ENCODE measurements around the gene TTC27.

The TTC27 gene

DNA sequence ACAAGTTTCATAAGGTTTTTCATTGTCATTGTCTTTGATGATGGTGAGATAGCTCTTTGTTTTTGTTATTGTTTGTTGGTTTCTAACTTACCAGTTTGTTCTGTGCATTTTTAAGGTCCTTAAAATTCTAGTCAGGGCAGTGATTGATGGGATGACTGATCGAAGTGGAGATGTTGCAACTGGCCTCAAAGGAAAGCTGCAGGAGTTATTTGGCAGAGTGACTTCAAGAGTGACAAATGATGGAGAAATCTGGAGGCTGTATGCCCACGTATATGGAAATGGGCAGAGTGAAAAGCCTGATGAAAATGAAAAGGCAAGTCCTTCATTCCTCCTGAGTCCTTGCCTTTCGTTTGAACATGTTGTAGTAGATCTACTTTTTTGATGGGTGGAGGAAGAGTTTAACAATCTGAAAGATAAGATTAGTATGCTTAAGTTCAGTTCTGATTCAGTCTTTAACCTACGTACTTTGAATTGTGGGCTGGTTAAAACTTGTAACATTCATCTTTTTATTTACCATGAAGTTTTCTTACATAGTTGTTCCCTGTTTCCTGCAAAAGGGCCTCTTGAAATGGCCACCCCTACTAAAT lies 183.2 kb downstream of the TTC27 start:
- ATAC-seq (replicated peaks; ENCODE audit: extremely low read depth, poor library complexity, severe bottlenecking): no peak

DNA sequence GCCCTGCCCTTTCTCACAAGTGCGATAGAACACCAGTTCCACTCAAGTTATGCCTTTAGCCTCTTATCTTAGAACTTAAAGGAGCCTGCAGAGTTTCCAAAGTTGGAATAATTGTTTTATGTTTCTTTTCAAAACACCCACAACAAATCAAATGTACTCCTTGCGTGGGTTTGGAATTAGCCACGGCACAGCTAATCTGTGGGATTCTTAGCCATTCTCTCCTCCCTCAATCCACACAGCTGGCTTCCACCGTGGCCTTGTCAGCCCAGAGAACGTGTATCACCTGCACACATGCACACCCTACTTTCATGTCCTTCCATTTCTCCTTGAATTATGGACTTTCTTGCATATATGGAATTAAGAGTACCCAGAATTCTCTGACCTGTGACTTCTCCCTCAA lies 183.8 kb downstream of the TTC27 start:
- ATAC-seq (replicated peaks; ENCODE audit: extremely low read depth, poor library complexity, severe bottlenecking): no peak
- H3K27ac Mint-ChIP-seq (ENCODE audit: low read depth): no peak overlapping the region
- H3K36me3 Mint-ChIP-seq (ENCODE audit: insufficient read depth): peaks cover 20% of the 10 kb centered on the region
- H3K27me3 Mint-ChIP-seq: no peaks in the 10 kb centered on the region
- H3K9me3 Mint-ChIP-seq: no peaks in the 10 kb centered on the region
- H3K4me1 Mint-ChIP-seq: no peaks in the 10 kb centered on the region
- no peak for DNase-seq (ENCODE audit: low spot score in 2 of 2)
- no peak overlapping the region for H3K4me3 Mint-ChIP-seq

More for the DNA sequence above, 183.2 kb downstream of the TTC27 start:
- DNase-seq (ENCODE audit: low spot score in 2 of 2): no peak
- Mint-ChIP-seq H3K4me1 (no peaks in the 10 kb centered on the region), H3K36me3 (ENCODE audit: insufficient read depth) (peaks cover 20% of the 10 kb centered on the region), H3K9me3 (no peaks in the 10 kb centered on the region), H3K27me3 (no peaks in the 10 kb centered on the region), H3K4me3 (no peak overlapping the region), H3K27ac (ENCODE audit: low read depth) (no peak overlapping the region)

DNA sequence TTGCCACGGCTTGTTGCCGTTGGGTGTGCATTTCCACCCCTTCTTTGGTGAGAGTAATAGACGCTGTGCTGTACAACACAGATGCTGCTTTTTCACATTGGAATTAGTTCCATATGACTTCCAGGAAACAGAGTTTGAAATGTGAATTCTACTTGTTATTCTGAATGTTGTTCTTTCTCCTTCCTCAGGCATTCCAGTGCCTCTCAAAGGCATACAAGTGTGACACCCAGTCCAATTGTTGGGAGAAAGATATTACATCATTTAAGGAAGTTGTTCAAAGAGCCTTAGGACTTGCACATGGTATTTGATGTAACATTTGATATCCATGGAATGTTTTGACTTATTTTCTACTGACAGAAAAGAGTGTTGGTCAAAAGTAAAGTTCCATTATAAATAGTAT lies 184.5 kb downstream of the TTC27 start:
- no peak overlapping the region for H3K4me3 Mint-ChIP-seq
- ATAC-seq (replicated peaks; ENCODE audit: extremely low read depth, poor library complexity, severe bottlenecking): no peak
- H3K4me1 Mint-ChIP-seq: no peaks in the 10 kb centered on the region
- no peak overlapping the region for H3K27ac Mint-ChIP-seq (ENCODE audit: low read depth)
- peaks cover 20% of the 10 kb centered on the region for H3K36me3 Mint-ChIP-seq (ENCODE audit: insufficient read depth)
- H3K27me3 Mint-ChIP-seq: no peaks in the 10 kb centered on the region
- no peak for DNase-seq (ENCODE audit: low spot score in 2 of 2)
- H3K9me3 Mint-ChIP-seq: no peaks in the 10 kb centered on the region

DNA sequence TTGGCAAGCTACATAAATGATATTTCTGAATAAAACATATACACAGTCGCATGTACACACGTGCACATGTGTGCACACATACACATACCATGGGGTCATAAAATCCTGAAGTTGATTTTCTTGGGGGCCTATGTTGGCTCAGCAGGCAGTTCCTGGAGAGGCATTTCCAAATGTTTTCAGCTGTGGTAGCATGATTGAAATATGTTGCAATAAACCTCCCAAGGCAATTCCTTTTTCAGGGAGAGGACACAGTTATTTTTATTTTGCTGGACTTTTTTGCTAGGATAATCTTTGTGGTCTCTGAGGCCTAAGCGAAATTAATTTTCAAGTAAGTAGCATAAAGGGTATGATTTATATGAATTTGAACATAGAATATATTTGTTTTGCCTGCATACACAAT lies 192.2 kb downstream of the TTC27 start:
- ATAC-seq (replicated peaks; ENCODE audit: extremely low read depth, poor library complexity, severe bottlenecking): no peak
- Mint-ChIP-seq H3K9me3 (no peaks in the 10 kb centered on the region), H3K27me3 (no peaks in the 10 kb centered on the region)

DNA sequence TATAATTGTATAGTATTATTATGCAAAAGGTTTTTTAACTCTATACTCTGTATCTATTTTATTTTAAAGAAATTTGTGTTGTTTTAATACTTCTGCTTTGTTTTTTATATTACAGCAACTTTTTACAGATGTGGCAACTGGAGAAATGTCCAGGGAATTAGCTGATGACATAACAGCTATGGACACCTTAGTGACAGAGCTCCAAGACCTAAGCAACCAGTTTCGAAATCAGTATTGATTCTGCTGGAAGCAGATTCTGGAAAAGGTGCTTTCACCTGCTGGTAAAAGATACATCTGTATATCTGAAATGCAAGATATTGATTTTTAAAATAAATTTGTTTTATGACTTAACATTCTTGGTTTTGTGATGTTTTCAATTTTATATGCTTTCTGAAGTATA lies 192.9 kb downstream of the TTC27 start:
- Mint-ChIP-seq H3K4me1 (no peaks in the 10 kb centered on the region), H3K36me3 (ENCODE audit: insufficient read depth) (peaks cover 4% of the 10 kb centered on the region)
- no peak for DNase-seq (ENCODE audit: low spot score in 2 of 2)

More for the DNA sequence above, 192.2 kb downstream of the TTC27 start:
- Mint-ChIP-seq H3K4me3 (no peak overlapping the region), H3K36me3 (ENCODE audit: insufficient read depth) (peaks cover 4% of the 10 kb centered on the region), H3K27ac (ENCODE audit: low read depth) (no peak overlapping the region), H3K4me1 (no peaks in the 10 kb centered on the region)
- DNase-seq (ENCODE audit: low spot score in 2 of 2): no peak

DNA sequence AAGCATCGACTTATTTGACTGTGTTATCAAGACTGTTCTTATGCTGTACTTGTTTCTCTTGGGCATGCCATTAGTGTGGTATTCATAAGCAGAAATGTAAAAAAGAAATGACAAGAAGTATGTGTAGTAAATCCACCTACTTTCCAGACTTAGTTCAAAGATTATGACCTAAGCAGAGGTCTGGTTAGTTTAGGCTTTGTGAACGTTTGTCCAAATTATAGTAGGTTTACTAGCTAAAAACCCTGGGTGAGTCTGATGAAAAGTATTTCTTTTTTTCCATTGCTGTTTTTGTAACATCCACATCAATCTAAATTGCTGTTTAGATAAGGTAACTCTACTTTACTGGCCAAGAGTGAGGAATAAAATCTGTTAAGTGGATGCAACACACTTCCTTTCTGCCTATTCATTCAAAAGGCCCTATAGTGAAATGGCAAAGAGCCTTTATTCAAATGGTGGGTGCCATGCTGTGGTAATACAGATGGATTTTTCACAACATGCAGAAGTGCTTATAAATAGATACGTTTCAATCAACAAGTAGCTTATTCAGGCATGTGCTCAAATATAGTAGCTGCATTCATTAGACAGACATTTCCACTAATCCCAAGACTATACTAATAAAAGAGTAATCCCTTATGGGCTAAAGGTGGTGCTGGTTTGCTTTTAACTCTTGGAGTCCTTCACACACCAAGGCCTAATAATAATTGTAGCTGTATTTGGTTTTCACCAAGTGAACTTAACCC lies 196.4 kb downstream of the TTC27 start:
- H3K27ac Mint-ChIP-seq (ENCODE audit: low read depth): no peak overlapping the region
- H3K9me3 Mint-ChIP-seq: peaks cover 5% of the 10 kb centered on the region
- no peak for ATAC-seq (replicated peaks; ENCODE audit: extremely low read depth, poor library complexity, severe bottlenecking)
- H3K4me1 Mint-ChIP-seq: no peaks in the 10 kb centered on the region
- H3K4me3 Mint-ChIP-seq: no peak overlapping the region
- no peaks in the 10 kb centered on the region for H3K27me3 Mint-ChIP-seq
- DNase-seq (ENCODE audit: low spot score in 2 of 2): no peak
- H3K36me3 Mint-ChIP-seq (ENCODE audit: insufficient read depth): peaks cover 4% of the 10 kb centered on the region

More for the DNA sequence above, 192.9 kb downstream of the TTC27 start:
- Mint-ChIP-seq H3K9me3 (no peaks in the 10 kb centered on the region), H3K27ac (ENCODE audit: low read depth) (no peak overlapping the region), H3K4me3 (no peak overlapping the region), H3K27me3 (no peaks in the 10 kb centered on the region)
- no peak for ATAC-seq (replicated peaks; ENCODE audit: extremely low read depth, poor library complexity, severe bottlenecking)

DNA sequence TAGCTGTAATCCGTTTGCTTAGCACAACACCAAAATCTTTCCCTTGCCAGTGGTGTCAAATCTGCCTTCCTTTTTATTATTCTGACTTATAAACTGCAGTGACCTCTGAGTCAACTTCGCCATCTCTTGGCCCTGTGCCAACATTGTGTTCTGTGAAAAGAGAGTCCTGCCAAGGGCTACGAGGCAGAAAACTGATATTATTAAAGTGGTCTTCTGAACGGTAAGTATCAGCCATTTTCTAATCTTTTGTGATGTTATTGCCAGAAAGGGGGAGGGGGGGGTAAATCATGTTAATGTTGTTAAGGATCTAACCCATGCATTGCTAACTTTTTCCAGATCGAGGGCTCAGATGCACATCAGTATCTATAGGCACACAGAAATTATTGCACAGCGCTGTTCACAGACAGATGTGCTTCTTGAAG lies 197.5 kb downstream of the TTC27 start:
- ATAC-seq (replicated peaks; ENCODE audit: extremely low read depth, poor library complexity, severe bottlenecking): no peak
- H3K36me3 Mint-ChIP-seq (ENCODE audit: insufficient read depth): peaks cover 4% of the 10 kb centered on the region
- no peak for DNase-seq (ENCODE audit: low spot score in 2 of 2)

DNA sequence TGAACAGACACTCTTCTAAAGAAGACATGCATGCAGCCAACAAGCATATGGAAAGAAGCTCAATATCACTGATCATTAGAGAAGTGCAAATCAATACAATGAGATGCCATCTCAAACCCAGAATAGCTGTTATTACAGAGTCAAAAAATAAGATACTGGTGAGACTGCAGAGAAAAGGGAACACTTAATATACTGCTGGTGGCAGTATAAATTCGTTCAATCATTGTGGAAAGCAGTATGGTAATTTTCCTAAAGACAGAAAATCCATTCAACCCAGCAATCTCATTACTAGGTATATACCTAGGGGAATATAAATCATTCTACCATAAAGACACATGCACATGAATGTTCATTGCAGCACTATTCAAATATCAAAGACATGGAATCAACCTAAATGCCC lies 202.3 kb downstream of the TTC27 start:
- ATAC-seq (replicated peaks; ENCODE audit: extremely low read depth, poor library complexity, severe bottlenecking) (no peak), DNase-seq (ENCODE audit: low spot score in 2 of 2) (no peak)
- H3K4me3 Mint-ChIP-seq: no peak overlapping the region
- no peaks in the 10 kb centered on the region for H3K27me3 Mint-ChIP-seq
- no peak overlapping the region for H3K27ac Mint-ChIP-seq (ENCODE audit: low read depth)
- H3K36me3 Mint-ChIP-seq (ENCODE audit: insufficient read depth): peaks cover 2% of the 10 kb centered on the region
- H3K9me3 Mint-ChIP-seq: peaks cover 5% of the 10 kb centered on the region
- H3K4me1 Mint-ChIP-seq: peaks cover 3% of the 10 kb centered on the region

More for the DNA sequence above, 197.5 kb downstream of the TTC27 start:
- no peak overlapping the region for H3K27ac Mint-ChIP-seq (ENCODE audit: low read depth)
- no peak overlapping the region for H3K4me3 Mint-ChIP-seq
- no peaks in the 10 kb centered on the region for H3K27me3 Mint-ChIP-seq
- no peaks in the 10 kb centered on the region for H3K4me1 Mint-ChIP-seq
- peaks cover 5% of the 10 kb centered on the region for H3K9me3 Mint-ChIP-seq

DNA sequence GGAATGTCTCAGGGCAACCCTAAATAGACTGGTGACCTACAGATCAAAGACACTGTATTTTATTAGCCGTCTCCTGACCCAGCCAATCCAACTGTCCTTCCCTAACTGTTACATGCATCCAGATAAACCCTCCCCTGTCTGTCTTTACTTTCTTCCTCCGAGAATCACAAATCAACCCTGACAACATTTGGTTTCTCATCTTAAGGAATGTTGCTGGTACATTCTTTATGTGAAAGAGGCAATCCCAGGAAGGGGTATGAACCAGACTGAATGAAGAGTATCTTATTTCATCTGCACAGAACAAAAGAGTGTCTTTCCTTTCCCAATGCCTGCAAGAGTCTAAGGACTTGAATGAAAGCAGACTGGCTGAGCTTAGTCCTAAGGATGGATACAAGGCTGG lies 205.0 kb downstream of the TTC27 start:
- peaks cover 6% of the 10 kb centered on the region for H3K4me1 Mint-ChIP-seq

DNA sequence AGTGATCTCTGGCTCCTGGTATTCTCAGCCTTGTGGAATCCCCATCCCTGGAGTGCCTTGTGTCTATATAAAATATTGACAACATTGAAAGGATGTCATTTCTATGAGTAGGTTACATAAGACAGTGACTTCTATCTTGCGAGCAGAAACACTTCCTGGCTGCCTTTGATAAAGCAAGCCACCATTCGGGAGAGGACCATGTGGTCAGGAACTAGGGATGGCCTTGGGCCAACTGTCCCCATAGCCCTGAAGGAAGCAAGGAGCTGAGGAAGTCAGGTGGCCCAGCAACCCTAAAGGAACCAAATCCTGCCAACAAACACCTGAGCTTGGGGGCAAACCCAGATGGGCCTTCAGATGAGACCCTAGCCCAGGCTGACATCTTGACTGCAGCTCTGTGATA lies 205.9 kb downstream of the TTC27 start:
- Mint-ChIP-seq H3K27me3 (peaks cover 14% of the 10 kb centered on the region), H3K4me3 (no peak overlapping the region), H3K27ac (ENCODE audit: low read depth) (no peak overlapping the region), H3K4me1 (peaks cover 6% of the 10 kb centered on the region), H3K36me3 (ENCODE audit: insufficient read depth) (no peaks in the 10 kb centered on the region), H3K9me3 (no peaks in the 10 kb centered on the region)
- DNase-seq (ENCODE audit: low spot score in 2 of 2) (no peak), ATAC-seq (replicated peaks; ENCODE audit: extremely low read depth, poor library complexity, severe bottlenecking) (no peak)

More for the DNA sequence above, 205.0 kb downstream of the TTC27 start:
- no peak overlapping the region for H3K4me3 Mint-ChIP-seq
- DNase-seq (ENCODE audit: low spot score in 2 of 2): no peak
- no peak overlapping the region for H3K27ac Mint-ChIP-seq (ENCODE audit: low read depth)
- ATAC-seq (replicated peaks; ENCODE audit: extremely low read depth, poor library complexity, severe bottlenecking): no peak
- no peaks in the 10 kb centered on the region for H3K36me3 Mint-ChIP-seq (ENCODE audit: insufficient read depth)
- peaks cover 5% of the 10 kb centered on the region for H3K9me3 Mint-ChIP-seq
- H3K27me3 Mint-ChIP-seq: peaks cover 6% of the 10 kb centered on the region

DNA sequence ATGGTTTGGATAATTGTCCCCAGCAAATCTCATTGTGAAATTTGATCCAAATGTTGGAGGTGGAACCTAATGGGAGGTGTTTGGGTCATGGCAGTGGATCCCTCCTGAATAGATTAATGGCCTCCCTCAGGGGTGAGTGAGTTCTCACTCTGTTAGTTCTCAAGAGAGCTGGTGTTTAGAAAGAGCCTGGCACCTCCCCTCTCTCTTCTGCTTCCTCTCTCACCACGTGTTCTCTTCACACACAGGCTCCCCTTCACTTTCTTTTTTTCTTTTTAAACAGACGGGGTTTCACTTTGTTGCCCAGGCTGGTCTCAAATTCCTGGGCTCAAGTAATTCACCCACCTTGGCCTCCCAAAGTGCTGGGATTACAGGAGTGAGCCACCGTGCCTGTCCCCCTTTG lies 207.3 kb downstream of the TTC27 start:
- Mint-ChIP-seq H3K27ac (ENCODE audit: low read depth) (no peak overlapping the region), H3K4me3 (no peak overlapping the region), H3K27me3 (peaks cover 14% of the 10 kb centered on the region), H3K9me3 (no peaks in the 10 kb centered on the region), H3K4me1 (peaks cover 6% of the 10 kb centered on the region), H3K36me3 (ENCODE audit: insufficient read depth) (no peaks in the 10 kb centered on the region)
- ATAC-seq (replicated peaks; ENCODE audit: extremely low read depth, poor library complexity, severe bottlenecking): no peak
- DNase-seq (ENCODE audit: low spot score in 2 of 2): no peak

DNA sequence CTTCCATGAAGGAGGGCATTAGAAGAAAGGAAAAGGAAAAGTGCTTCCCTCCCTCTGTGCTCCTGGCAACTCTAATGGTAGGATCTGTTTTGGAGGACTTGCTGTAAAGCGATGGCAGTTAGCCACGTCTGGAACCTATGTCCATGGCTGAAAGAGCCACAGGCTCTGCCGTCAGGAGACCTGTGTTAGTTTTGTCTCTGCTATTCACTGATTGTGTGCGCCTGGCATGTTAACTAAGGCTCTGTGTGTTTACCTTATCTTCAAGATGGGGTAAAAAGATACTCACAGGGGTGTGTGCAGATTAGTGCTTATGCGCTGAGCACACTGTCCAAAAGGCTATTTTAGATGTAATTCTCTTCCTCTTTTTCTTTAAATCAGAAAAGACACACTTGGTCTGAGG lies 209.1 kb downstream of the TTC27 start:
- Mint-ChIP-seq H3K36me3 (ENCODE audit: insufficient read depth) (no peaks in the 10 kb centered on the region), H3K4me1 (peaks cover 6% of the 10 kb centered on the region), H3K9me3 (no peaks in the 10 kb centered on the region), H3K27me3 (peaks cover 14% of the 10 kb centered on the region), H3K27ac (ENCODE audit: low read depth) (no peak overlapping the region), H3K4me3 (no peak overlapping the region)
- ATAC-seq (replicated peaks; ENCODE audit: extremely low read depth, poor library complexity, severe bottlenecking) (no peak), DNase-seq (ENCODE audit: low spot score in 2 of 2) (no peak)

DNA sequence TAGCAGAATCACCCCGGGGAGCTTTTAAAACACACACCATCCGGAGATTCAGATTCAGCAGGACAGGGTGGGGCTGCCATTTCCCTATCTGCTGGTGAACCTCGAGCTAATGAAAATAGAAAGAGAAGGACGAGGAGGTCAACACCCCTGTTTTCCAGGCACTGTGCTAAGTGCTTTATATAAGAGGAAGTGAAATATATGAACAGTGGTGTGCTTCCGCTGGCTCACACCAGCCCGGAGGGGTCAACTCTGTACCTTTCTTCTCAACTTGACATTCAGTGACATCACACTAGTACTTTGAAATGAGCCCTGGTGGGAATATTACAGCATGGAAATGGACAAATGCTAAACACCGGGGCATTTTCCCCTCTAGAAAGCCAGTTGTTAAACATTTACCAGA lies 210.6 kb downstream of the TTC27 start:
- Mint-ChIP-seq H3K4me3 (no peak overlapping the region), H3K4me1 (peaks cover 6% of the 10 kb centered on the region), H3K9me3 (no peaks in the 10 kb centered on the region), H3K27ac (ENCODE audit: low read depth) (no peak overlapping the region), H3K36me3 (ENCODE audit: insufficient read depth) (no peaks in the 10 kb centered on the region), H3K27me3 (peaks cover 14% of the 10 kb centered on the region)
- no peak for DNase-seq (ENCODE audit: low spot score in 2 of 2)
- ATAC-seq (replicated peaks; ENCODE audit: extremely low read depth, poor library complexity, severe bottlenecking): no peak

All from central memory CD8-positive, alpha-beta T cell (primary cell).